T-helper 1 cell treated with Interleukin-12 subunit alpha and Interleukin-12 subunit beta and Interleukin-4 antibody, amounts not matched to agents 30 ng/mL and 1 ng/mL, for 36 hours (primary cell): ENCODE measurements around the gene ADAM12. TPM values are rescaled to one million over a fixed set of nuclear protein-coding genes. Genes with fewer than 3 reads are reported as not detected.
"Not testable (repeated sequence)": the region's sequence is repeated elsewhere in the genome, so short reads cannot be mapped to it uniquely, and the experiment has no call there.

ENCODE experiments used
- intact Hi-C: fragments of 100-400 bp; cut with micrococcal nuclease; formaldehyde crosslinking; loops from one replicate; pipeline ENCODE4 v1.15.1; 2024
- total RNA-seq: library from RNA; stranded (reverse); gene quantifications from 2 replicates; pipeline ENCODE4 v1.2.3, GENCODE V29; 2022

Gene ADAM12
- total RNA-seq, 1 donor from 2014 or later = 0.07 TPM

DNA sequence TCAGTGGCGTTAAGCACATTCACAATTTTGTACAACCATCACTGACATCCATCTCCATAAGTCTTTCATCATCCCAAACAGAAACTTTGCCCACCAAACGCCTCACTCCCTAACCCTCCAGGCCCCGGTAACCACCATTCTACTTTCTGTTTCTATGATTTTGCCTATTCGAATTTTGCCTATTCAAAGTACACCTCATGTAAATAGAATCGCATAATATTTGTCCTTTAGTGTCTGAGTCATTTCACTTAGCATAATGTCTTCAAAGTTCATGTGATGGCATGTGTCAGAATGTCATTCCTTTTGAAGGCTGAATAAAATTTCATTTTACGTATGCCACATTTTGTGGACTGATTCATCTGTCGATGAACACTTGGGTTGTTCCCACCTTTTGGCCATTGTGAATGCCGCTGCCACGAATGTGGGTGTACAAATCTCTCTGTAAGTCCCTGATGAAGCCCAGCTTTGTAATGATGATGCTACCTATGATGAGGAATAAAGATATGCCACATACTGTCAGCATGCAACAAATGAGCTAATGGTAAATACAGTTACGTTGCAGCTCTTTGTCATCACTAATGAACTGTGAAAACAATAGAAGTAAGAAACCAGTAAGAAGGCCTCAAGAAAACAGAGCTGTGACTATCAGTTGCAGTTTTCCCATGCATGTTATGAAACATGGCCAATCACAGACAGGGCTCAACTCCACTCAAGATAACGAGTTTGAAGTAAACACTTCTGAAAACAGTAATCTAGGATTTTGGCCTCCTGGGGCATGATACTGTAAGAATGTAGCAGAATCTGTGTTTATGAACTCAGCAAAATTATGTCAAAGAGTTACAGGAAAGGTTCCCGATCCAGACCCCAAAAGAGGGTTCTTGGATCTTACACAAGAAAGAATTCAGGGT is 120.0 kb downstream of the ADAM12 start:
- intact Hi-C loops = no loop called here

DNA sequence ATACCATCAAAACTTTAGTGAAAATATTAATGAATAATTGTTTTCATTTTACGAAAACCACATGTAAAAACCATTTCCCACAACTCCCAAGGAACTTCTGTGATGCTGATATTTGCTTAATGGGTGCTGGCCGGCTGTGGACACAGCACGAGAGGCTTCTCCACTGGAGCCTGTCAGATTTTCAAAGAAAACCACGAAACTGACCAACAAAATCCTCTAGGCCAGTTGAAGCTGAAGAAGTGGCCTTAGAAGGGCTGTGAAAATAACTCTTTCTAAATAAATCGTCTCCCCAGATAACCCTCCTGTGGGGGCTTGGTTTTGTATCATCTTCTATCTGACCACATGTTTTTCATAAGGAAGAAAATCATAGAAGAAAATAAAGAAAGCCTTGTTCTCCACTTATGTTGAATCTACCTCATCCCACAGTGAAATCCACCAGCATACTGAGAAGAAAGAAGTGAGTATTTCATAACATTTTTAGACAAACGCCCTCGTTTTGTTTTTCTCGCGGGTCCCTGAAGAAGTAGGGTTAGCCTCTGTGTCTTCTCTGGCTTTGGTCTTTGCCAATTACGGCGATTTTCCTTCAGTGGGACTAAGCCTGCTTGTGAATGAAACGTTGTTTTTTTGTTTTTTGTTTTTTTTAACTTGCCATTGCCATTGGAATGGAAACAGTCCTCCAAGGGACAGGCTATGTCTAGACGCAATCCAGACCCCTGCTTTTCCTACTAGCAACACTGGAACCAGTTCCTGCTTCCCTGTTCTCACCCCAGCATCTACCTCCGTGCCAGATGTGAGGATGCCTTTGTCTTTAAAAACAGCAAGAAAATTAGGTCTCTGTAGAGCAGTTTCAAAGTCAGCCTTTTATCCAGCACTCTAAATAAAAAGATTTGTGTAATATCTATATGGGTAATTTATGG is 123.9 kb downstream of the ADAM12 start:
- intact Hi-C loops = no loop called here

DNA sequence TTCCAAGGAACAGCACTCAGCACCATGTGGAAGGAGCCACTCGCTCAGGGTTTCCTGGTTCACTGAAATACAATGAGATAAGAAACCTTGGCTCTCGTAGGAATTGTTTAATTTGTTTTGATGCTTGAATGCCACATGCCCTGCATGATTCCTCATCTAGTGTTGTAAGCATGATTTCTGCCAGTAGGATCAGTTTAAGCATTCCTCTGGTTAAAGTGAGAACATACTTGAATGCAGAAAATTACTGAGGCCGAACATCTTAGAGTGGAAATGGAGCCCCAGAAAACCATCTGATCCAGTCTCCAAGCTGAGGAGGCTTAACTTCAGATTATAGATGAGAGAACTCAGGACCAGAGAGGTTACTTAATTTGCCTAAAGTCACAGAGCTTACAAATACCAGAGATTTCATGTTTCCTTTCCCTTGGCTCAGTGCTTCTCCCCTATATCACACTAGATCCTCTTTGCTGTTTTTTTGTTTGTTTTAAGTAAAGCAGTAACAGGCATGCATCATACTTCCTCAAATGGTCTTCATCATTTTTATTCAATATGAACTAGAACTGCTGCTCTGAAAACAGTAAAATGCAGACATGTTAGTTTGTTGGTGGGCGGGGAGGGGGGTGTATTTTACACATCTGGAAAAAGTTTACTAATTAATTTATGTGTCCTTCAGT is 125.1 kb downstream of the ADAM12 start:
- intact Hi-C loops = no loop called here

DNA sequence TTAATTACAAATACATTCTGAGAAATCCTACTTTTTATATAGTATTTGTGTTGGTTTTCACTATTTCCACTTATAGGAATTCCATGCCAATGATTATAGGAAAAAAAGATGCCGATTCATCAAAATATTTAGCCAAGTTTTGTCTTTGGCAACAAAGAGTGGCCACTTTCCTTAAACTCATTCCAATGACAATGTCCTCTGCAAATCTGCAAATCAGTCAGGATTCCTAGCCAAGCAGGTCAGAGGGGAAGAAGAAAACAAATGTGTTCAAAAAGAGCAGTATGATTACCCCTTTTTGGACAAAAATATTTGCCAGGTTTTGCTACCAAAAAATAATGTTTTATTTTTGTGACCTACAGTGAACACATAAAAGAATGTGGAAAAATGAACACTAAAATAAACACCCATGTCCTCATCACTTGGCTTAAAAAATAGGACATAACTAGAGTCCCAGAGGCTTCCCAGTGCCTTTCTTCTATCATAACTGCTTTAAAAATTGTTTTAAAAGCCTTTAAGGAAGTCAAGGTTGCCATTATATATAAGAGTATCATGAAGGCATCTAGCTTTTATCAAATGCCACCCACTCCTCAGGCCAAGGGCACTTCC is 125.9 kb downstream of the ADAM12 start:
- intact Hi-C loops = no loop called here

DNA sequence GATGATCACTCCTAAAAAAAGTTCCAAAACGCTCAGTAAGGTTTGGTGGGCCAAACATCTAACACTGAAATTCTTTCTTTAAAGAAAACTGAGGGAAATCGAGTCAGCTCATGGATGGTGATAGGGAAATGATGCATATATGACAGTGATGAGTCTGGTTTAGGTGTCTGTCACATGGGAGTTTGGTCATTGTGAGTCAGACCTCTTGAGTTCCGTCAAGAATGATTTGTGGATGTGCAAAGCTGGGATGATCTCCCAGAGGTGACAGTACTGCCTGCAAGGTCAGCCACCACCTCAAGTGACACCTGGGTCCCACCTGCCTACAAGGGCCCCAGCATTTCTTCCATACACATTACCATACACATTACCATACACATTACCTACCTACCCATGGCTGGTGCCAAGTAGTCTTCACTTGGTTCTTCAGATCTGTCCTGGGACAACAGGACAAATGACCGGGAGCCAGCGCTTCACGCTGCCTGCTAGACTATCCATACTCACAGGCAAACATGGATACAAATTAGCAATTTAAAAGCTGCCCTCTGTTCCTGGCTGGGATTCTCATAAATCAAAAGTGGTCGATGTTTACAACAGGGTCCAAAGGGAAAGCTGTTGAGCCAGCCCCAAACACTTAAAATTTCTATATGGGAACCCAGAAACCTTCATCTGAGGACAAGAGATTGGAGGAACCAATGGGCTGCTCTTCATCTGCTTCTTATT is 128.4 kb downstream of the ADAM12 start:
- intact Hi-C loops = no loop called here

DNA sequence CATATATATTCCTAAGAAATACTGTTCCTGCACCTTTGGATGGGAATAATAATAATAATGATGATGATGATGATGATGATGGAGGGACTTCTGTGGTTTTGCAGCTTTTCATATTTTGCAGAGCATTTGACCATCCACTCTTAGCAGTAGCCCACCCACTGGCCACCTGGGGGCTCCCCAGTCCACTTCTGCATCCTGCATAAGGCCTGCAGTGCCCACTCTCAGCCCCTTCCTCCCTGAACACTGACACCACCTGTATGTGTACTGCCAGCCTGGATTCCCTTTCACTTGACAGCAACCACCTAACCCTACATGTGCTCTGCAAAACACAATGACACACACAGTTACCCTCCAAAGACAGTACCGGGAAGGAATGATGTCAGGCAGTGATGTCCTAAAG is 131.4 kb downstream of the ADAM12 start:
- intact Hi-C loops = no loop called here

DNA sequence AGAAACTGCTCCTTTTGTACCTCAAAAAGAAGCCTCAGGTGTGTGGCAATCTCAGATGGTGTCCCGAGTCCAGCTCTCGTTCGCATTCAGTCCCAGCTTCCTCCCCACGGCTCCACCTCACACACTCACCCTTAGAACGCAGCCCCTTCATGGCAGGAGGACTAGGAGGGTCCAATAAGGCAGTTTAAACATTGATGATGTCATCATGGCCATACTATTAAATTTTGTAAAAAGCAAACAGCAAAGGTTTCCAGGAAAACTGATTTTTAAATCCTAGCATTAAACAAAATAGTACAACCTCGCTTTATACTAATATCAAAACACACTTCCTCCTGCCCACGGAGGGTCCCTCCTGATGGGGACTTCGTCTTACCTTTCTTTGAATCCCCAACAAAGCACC is 133.0 kb downstream of the ADAM12 start:
- intact Hi-C loops = no loop called here

DNA sequence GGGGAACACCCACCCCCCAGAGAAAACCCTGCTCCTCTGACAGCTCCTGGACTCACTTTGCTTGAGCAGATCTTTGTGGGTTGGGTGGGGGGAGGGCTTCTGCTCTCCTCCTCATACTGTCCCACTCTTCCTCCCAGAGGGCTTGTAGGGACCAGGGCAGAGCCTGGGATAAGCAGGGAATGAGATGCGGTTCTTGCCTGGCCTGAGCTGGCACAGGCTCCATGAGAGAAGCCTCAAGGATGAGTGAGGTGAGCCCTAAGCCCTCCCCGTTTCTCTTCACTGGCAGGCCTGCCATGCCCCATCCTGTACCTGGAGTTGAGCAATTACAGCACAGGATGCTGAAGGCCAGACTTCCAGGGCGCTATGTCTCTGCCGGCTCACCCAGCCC is 134.7 kb downstream of the ADAM12 start:
- intact Hi-C loops = no loop called here

DNA sequence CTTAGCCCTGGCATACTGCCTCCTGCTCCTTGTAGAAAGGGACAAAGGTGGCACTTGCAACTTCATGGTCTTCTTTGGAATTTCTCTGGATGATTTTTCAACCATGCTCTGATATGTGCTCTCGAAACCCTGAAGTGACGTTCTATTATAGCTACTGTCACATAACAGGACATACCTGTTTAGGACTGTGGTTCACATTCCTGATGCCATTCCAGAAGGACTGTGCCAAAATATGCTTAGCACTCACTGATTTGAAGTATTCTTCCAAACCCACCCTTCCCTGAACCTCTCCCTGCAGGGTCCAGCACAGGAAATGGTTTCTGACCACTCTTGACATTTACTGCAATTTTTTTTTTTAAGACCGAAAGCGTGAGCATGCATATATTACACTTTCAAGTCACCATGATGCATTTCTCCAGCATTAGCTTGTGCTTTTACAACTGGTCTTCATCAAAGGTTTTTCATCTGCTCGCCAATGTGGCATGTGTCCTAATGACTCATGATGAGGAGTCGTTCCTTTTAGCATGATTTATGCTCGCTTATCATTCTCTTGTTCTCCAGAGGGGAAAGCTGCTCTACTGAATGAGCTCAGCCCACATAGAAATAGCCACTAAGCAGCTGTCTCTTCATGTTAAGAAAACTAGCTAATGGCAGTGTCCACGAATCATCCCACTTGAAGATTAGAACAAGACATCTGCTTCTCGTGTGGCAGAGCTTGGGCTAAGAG is 135.2 kb downstream of the ADAM12 start:
- intact Hi-C loops = no loop called here

DNA sequence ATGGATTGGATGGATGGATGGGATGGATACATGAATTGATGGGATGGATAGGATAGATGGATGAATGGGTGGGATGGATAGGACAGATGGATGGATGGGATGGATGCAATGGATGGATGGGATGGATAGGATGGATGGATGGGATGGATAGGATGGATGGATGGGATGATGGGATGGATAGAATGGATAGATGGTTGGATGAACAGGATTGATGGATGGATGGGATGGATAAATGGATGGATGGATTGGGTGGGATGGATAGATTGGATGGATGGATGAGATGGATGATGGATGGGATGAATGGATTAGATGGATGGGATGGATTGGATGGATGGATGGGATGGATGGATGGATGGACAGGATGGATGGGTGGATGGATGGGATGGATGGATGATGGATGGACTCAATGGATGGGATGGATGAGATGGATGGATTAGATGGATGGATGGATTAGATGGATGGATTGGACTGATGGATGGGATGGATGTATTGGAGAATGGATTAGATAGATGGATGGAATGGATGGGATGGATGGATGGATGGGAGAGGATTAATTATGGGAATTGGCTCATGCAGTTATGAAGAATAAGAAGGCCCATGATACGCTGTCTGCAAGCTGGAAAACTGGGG is 136.4 kb downstream of the ADAM12 start:
- intact Hi-C loops = no loop called here

DNA sequence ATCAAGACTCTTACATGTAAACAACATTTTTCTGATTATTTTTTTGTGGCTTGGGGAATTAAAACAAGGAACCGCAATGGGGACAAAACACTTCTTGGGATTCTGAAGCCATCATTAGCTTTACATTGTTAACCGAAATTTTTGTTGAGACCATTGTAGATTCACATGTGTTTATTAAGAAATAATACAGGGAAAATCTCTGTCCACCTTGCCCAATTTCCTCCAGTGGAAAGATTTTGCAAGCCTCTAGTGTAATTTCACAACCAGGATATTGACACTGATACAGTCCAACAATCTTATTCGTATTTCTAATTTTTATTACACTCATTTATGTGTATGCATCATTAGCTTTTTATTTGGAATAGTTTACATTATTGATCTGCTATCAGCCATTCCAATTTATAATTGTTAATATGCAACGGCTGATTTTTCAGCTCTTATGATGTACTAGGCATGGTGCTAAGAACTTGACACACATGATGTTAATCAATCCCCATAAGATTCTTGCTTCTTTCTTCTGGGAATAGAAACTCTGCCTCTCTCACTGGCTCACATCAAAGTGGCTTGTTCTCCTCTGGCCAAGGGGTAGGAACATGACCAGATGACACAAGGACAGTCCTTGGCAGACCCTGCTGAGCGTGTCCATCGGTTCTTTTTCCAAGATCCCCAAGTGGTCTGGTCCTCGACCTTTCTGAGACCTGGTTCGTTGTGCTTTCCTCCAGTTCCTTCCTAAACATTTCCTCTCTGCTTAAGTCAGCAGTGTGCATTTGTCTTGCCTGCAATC is 137.6 kb downstream of the ADAM12 start:
- intact Hi-C loops = no loop called here

DNA sequence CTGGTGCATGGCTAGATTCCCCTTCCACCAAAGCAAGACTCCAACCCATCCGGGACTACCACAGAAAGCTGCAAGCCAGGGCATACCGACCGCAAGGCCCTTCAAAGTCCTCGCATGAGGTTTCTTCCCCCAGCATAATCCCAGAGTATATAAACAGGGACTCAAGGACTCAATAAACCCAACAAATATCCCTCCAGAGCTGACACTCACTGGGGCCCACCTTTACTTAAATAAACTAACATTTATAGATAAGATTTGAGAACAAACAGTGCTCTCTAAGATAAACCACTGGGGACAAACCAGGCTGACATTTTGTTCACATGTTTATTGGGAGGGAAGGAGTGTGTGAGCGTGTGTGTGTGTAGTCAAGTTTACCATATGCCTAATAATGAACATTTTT is 138.2 kb downstream of the ADAM12 start:
- intact Hi-C loops = no loop called here

DNA sequence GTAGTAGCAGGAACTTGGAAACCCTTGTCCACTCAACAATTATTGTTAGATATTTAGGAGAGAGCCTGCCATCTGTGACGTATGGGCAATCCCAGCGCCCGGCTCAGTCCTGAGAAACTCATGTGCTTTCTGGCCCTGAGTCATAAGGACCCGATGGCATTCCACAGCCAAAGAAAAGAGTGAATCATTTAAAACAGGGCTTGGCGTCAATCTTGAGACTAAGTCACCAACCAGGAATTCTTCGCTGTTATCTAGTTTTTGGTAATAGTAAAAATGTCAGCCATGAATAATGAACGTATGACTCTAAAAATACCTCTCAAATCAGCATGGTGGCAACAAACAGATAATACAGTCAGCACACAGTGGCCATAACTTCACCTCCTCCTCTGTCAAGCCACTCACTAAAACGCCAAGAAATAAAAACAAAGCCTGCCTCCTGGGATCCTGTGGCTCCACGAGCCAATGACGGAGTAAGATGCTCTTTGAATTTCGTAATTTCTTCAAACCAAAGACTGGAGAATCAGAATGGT is 140.8 kb downstream of the ADAM12 start:
- intact Hi-C loops = no loop called here

DNA sequence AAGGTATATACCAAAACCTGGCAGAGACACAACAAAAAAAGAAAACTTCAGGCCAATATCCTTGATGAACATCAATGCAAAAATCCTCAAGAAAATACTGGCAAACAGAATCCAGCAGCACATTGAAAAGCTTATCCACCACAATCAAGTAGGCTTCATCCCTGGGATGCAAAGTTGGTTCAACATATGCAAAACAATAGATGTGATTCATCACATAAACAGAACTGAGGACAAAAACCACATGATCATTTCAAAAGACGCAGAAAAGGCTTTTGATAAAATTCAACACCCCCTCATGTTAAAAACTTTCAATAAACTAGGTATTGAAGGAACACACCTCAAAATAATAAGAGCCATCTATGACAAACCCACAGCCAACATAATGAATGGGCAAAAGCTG is 141.9 kb downstream of the ADAM12 start:
- intact Hi-C loops = not testable (repeated sequence)

DNA sequence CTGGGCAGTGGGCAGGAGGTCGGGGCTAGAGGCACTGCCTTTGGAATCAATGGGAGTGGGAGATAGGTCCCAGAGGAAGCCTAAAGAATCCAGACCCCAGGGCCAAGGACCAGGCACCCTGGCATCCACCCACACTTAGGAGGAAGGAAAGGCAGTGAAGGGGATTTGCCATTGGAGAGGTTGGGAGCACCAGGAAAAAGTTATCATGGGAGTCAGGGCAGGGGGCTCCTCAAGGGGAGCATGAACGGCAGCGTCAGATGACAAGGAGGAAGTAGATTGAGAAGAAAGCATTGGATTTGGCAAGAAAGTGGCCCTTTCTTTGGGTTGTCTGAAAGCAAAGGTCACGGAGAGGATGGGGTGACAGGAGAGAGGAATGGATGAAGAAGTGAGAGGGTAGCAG is 142.8 kb downstream of the ADAM12 start:
- intact Hi-C loops = no loop called here

DNA sequence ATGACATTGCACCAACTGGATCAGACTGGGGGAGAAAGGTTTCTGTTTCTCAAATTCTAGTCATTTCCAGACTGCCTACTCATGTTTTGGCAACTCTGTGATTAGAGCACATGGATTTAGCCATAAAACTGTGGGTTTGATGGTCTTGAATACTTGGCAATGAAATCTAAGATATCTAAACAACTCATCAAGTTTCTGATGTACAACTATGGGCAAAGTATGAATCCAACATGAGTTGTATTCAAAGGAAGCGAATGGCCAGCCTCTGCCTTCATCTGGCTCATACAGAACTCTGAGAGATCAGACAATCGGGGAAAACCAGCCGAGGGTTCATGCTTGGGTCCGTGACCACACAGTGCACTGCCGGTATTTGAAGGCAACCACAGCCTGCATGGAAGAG is 144.3 kb downstream of the ADAM12 start:
- intact Hi-C loops = no loop called here

DNA sequence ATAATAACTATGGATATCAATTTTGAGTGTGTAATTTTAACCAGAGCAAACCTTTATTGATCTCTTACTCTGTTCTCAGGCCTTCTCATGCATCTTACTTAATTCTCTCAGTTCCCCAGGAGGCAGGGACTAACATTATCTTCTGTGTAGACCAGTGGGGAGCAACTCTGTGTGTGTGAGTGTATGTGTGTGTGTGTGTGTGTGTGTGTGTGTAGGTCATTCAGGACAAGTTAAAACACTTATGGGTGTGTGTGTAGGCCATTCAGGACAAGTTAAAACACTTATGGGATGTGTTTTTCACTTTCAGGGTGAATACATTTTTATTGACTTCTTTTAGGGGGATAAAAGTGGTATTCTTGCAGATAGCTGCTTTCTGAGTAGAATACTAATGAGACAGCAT is 145.0 kb downstream of the ADAM12 start:
- intact Hi-C loops = no loop called here
